ENCODE measurements around the gene ZMYND11.
"Not testable (repeated sequence)": the region's sequence is repeated elsewhere in the genome, so short reads cannot be mapped to it uniquely, and the experiment has no call there.

Gene ZMYND11

DNA sequence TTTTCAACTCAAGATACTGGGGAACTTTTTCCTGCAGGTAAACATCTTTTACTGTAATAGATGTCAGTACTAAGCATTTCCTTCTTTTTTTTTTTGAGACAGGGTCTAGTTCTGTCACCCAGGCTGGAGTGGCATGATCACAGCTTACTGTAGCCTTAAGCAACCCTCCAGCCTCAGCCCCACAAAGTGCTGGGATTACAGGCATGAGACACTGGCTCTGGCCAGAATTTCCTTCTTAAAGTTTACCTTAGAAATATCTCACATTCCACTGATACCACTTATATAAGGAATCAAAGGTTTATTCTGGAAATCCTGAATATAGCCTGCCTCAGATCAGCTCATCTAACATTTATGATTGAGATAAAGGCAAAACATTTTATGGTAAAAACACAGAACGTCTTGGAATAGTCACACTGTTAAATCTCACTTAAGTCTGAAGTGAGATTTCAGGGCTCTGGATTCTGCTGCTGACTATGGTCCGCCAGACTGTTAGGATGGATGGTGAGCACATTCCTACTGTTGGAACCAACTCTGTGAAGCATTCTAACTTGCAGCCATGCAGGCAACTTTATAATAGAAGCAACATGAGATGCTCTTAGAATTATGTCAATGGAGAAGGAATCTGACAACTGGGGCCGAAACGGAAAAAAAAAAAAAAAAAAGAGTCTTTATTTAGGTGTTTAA, 151.9 kb downstream of the ZMYND11 start:
- no peak for DNase-seq

DNA sequence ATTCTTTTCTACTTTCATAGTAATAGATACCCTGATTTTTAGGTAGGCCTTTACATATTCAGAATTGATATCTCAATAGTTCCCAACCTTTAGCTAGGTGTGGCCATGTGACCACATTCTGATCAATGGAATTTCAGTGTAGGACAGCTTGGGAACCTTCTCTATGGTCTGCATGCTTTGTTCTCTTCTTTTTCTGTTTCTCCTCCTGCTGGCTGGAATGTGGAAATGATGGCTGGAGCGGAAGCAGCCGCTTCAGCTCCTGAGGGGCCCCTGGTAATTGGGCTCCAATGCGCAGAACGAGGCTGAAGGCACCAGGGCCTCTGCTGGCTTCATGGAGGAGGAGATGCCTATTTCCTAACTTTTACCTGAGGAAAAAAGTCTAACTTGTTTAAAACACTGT, 152.6 kb downstream of the ZMYND11 start:
- DNase-seq: no peak

DNA sequence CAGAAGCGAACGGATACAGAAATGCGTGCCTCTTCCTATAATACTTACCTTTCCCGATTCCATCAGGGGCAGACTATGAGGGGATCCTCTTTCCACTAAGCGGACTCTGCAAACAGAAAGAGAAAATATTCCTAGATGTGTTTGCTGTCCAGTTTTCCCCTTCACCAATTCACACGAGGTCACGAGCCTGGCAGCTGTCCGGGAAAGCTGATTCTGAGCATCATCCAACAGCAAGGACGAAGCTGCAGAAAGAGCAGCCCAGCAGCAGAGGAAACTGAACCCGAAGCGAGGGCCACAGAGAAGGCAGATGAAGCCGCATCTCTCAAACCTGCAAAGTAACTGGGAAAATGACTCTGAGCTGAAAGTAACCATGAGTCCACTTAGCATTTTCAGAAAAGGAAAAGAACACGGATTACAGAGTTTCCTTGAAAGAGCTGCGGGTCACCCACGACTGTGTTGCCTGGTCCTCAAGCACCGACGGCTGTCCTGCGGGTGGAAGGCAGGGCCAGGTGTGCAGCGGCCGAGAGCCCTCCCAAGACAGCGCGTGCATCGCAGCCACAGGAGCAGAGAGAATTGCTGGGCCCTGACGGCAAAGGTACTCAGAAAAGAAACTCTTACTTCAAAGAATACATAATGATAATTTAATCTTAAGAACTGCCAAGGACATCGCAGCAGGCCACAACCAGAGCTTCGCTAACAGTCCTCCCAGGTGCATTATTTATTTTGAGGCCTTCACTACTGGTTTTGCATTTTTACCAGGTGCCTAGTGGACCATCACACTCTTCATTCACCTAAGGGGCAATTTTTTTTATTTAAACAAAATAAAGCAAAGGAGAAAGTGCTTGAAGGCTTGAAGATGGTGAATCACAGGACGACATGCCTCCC, 153.3 kb downstream of the ZMYND11 start:
- DNase-seq: no peak

DNA sequence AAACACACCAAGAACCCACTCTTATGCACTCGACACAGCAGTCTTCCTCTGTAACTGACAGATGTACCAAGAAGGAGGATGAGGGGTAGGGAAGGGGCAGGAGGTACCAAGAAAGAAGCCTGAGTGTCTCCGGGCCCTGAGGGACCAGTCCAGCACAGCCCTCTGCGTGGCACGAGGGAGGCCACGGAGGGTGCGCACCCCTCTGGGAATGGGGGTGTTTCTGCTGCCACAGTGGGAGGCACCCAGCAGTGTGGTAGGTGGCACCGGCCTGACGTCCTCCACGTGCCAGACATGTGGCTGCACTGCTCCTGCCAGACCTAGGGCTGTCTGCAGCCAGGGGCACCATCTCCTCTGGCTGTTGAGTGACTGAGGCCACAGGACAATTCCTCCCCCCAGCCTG, 154.3 kb downstream of the ZMYND11 start:
- no peak for DNase-seq

DNA sequence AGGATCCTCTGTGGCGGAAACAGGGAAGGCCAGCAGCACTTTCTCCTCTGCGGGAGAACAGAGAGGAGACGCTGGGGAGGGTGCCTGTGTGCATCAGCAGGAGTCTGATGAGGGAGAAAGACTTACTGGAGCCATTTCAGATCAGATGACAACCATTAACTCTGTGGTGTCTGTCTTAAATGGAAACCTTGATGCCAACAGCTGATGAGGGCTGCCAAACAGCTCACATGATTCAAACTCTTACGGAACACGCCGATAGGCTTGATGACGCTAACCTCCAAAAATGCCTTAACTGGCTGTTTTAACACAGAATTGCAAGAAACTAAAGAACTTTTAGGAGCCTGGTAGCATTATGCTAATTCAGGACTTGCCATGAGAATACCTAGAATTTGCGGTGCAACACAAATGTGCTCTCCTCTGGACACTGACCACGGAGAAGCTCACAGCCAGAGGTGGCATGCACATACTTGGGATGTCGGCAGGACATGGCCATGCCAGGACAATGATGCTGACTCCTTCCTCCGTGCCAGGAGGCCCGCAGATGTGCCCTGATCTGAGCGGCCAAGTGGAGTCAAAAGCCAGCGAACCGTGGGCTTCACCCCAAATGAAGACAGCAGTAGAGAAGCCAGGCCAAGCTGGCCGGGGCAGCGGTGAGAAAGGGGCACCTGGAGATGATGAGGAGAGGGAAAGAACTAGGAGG, 154.9 kb downstream of the ZMYND11 start:
- no peak for DNase-seq

DNA sequence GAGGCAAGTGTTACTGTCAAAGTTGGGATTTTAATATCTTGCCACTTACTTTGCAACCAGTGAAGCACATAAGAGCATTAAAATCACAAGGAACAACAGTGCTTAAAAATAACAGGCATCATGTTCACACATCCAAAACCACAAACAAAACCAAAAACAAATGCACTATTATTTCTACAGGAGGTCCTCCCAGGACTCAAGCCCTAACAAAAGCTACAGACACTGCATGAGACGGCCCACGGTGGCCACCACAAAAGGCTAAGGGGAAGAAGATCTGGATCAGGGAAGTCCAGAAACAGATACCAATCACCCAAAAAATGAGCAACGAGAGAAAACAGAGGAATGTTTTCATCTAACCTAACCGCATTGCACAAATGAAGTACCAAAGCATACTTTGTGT, 158.4 kb downstream of the ZMYND11 start:
- DNase-seq: no peak

DNA sequence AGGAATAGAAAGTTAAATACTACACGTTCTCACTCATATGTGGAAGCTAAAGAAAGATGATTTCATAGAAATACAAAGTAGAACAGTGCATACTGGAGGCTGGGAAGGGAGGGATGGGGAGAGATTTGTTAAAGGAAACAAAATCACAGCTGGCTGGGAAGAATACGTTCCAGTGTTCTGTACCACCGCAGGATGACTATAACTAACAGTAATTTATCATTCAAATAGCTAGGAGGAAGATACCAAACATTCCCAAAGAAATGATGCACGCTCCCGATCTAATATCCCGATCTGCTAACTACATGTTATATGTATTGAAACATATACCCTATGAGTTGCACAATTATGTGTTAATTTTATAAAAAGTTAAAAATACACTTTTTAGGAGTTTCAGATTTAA, 162.3 kb downstream of the ZMYND11 start:
- DNase-seq: no peak

DNA sequence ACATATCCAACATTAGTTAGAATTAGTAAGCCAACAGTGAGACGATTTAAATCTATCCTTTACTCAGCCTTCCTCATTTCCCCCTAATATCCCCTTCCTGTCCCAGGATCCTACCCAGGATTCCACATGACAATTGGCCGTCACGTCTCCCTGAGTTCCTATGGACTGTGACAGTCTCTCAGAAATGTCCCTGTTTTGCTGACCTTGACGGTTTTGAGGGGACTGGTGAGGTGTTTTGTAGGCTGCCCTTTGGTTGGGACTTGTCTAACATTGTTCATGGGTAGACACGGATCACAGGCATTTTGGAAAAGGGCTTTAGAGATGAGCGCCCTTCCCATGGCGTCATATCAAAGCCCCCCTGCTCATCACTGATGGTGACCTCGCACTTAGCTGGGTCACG, 162.8 kb downstream of the ZMYND11 start:
- DNase-seq: no peak

DNA sequence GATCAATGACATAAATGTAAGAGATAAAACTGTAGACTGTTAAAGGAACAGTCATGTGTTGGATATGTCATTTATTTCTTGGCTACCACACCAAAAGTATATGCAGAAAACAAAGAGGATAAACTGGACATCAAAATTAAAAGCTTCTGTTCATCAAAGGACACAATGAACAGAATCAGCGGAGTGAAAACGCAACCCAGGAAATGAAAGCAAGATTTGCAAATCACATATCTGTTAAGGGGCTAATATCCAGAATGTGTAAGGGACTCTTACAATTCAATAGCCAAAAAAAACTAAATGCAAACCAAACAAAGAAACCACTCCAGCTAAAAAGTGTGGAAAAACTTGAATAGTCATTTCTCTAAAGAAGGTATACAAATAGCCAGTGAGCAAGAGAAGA, 164.3 kb downstream of the ZMYND11 start:
- DNase-seq: no peak

DNA sequence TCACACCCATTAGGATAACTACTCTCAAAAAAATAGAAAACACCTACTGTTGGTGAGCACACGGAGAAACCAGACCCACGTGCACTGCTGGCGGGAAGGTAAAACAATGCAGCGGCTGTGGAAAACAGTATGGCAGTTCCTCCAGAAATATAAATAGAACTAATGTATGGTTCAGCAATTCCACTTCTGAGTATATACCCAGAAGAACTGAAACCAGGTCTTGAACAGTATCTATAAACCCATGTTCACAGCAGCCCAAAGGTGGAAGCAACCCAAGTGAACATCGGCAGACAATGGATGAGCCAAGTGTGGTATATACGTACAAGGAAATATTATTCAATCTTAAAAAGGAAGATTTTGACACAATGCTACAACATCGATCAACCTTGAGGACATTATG, 164.7 kb downstream of the ZMYND11 start:
- DNase-seq: no peak

DNA sequence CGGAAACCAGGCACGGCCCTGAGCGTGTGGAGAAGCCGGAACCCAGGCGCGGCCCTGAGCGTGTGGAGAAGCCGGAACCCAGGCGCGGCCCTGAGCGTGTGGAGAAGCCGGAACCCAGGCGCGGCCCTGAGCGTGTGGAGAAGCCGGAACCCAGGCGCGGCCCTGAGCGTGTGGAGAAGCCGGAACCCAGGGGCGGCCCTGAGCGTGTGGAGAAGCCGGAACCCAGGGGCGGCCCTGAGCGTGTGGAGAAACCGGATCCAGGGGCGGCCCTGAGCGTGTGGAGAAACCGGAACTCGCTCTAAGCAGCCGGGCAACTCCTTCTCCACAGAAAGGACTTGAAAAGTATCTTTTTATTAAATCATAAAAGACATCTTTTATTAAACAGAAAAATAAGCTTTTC, 165.3 kb downstream of the ZMYND11 start:
- not testable (repeated sequence) for DNase-seq

DNA sequence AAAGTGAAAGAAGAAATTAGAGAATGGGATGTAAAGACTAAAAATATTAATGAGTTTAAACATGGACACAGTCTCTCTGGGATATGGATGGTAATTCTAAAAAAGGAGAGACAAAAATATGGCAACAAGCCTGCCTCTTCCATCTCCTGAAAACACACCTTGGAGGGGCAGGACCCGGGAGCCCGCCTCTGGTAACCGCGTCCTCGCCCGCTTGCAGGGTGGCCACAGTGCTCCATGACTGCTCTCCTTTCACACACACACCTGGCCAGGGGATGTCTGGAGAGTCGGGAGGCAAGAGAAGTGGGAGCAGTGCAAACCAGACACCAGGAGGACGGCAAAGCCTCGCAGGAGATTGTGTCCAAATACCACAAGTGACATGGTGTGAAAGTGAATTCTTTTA, 166.3 kb downstream of the ZMYND11 start:
- no peak for DNase-seq
